Astrocyte of the cerebellum (primary cell): ENCODE data around the gene PREX1.

ENCODE experiments used
- DNase-seq: peaks from one replicate; pipeline ENCODE4 v3.0.0-alpha.2; 2011; ENCODE audit warnings: low read depth
- H3K4me3 ChIP-seq: 2 replicates; pipeline ENCODE4 v1.5.1; 2011; ENCODE audit warnings: mild to moderate bottlenecking, low read depth, low read length, moderate library complexity
- CTCF ChIP-seq: IDR thresholded peaks from 2 replicates; pipeline ENCODE4 v1.5.1; 2012; ENCODE audit warnings: low read length, low read depth, moderate library complexity, mild to moderate bottlenecking; ENCODE audit errors: missing control alignments
- in situ Hi-C: cut with HindIII; loops from 2 replicates; pipeline ENCODE4 v1.10.0; 2017; ENCODE audit warnings: low sequenced_read_pairs

The PREX1 gene

GRCh38 chr20:48802216-48802615, 25.6 kb downstream of the PREX1 start:
- H3K4me3 ChIP-seq: no peak overlapping the region
- TF ChIP-seq CTCF: no peak
- in situ Hi-C loops: no loop called here
- DNase-seq: no peak

DNA sequence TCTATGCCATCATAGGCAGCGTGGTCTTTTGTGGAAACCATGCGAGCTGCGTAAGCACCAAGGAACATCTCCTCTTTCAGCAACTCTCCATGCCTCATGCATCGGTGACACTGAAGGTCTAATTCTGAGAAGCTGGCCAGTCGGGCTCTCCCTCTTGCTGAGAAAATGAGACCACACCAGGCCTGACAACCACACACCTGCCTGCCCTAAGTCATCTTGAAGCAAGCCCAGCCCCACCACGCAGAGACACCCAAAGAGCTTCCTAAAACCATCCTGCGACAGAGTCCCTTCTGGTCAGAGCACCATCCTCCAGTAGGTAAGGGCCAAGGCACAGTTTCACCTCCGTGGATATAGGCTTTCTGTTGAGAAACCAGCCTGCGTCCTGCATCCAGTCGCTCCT, 26.6 kb downstream of the PREX1 start:
- DNase-seq: no peak
- H3K4me3 ChIP-seq: no peak overlapping the region
- in situ Hi-C loops: no loop called here
- no peak for TF ChIP-seq CTCF

DNA sequence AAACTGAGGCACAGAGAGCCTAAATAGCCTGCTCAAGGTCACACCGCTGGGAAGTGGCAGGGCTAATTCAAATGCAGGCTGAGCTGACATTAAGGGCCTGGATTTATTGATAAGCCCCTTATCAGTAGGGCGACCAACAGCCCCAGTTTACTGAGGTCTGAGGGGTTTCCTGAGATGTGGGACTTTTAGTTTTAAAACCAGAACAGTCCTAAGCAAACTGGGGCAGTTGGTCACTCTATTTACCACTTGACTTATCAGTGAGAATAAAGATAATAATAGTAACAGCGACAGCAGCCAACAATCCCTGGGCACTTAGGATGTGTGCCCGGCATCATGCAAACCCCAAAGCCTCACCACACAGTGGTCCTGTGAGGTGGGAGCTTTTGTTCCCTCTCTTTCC, 27.6 kb downstream of the PREX1 start:
- TF ChIP-seq CTCF: no peak

GRCh38 chr20:48799328-48800105, 28.3 kb downstream of the PREX1 start:
- in situ Hi-C loops: no loop called here
- no peak for DNase-seq
- H3K4me3 ChIP-seq: no peak overlapping the region
- no peak for TF ChIP-seq CTCF

More for the DNA sequence above, 27.6 kb downstream of the PREX1 start:
- no peak overlapping the region for H3K4me3 ChIP-seq
- no peak for DNase-seq
- in situ Hi-C loops: no loop called here

DNA sequence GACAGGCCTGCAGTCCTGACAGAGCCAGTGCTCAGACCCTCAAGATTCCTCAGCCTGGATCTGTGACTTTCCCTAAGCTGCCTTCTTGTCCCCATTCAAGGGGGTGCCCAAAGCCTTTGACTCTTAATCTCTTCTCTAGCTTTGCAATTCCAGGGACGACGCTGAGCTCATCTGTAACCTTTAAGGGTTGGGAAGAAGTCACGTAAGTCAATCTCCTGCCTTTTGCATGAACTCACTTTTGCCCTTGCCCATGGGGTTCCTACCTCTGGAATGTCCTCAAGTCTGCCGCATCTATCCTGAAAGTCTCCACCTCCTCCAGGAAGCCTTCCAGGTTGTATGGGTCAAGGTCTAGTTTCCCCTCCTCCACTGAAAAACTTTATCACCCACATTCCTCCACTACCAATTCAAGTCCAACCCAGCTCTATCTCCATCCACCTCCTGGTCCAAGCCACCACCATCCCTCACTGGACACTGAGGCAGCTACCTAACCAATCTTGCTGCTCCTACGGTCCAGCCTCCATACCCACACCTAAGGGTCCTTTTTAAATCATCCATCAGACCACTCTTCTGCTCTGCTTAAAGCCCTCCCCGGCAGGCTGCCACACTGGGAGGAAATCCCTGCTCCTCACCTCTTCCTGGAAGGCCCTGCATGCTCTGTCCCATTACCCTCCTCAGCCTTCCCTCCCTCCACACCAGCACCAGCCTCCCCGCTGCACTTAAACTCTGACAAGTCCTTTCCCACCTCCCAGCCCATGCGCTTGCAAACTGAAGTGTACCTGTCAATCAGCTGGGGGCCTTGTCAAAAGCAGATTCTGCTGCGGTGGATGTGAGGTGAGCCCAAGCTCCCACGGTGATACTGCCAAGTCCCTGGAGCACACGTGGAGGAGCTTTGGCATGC, 29.7 kb downstream of the PREX1 start:
- H3K4me3 ChIP-seq: no peak overlapping the region
- no peak for DNase-seq
- TF ChIP-seq CTCF: no peak
- in situ Hi-C loops: no loop called here

- H3K4me3 ChIP-seq: no peak overlapping the region
- no peak for DNase-seq
- TF ChIP-seq CTCF: no peak
- in situ Hi-C loops: no loop called here
Measured at GRCh38 chr20:48797275-48797825, 30.4 kb downstream of the PREX1 start.
